Bronchial epithelial cell (primary cell): ENCODE measurements around the gene ATG2A. TPM values are rescaled to one million over a fixed set of nuclear protein-coding genes. Genes with fewer than 3 reads are reported as not detected.

Experiments used
- DNase-seq: peaks from one replicate; pipeline ENCODE4 v3.0.0-alpha.2; 2010; ENCODE audit warnings: low read depth
- FAIRE-seq: peaks from 2 replicates; lab custom pipeline; 2011; peaks lifted over from hg19 to GRCh38; lab: Jason Lieb, UNC
- H3K27me3 ChIP-seq: 2 replicates; pipeline ENCODE4 v1.5.1; 2011; ENCODE audit warnings: low read length; ENCODE audit not compliant: control insufficient read depth, insufficient read depth
- H3K36me3 ChIP-seq: 2 replicates; pipeline ENCODE4 v1.5.1; 2011; ENCODE audit warnings: low read length; ENCODE audit not compliant: control insufficient read depth, insufficient read depth
- H3K4me3 ChIP-seq: 2 replicates; pipeline ENCODE4 v1.5.1; 2011; ENCODE audit warnings: mild to moderate bottlenecking, low read depth, low read length, control low read depth
- total RNA-seq: library from RNA; depleted of rRNA; stranded (reverse); fragments of >200 nt; gene quantifications from 2 replicates; pipeline ENCODE4 v1.2.1, GENCODE V29; 2014
- TF ChIP-seq, protein P1 (sequence below): IDR thresholded peaks from 2 replicates; pipeline ENCODE4 v1.5.1; 2011; ENCODE audit warnings: mild to moderate bottlenecking, moderate library complexity, low read length, control low read depth, inconsistent platforms; ENCODE audit not compliant: insufficient read depth, severe bottlenecking

Gene ATG2A
- total RNA-seq, 1 donor from 2014 or later, result 6.1 TPM

DNA sequence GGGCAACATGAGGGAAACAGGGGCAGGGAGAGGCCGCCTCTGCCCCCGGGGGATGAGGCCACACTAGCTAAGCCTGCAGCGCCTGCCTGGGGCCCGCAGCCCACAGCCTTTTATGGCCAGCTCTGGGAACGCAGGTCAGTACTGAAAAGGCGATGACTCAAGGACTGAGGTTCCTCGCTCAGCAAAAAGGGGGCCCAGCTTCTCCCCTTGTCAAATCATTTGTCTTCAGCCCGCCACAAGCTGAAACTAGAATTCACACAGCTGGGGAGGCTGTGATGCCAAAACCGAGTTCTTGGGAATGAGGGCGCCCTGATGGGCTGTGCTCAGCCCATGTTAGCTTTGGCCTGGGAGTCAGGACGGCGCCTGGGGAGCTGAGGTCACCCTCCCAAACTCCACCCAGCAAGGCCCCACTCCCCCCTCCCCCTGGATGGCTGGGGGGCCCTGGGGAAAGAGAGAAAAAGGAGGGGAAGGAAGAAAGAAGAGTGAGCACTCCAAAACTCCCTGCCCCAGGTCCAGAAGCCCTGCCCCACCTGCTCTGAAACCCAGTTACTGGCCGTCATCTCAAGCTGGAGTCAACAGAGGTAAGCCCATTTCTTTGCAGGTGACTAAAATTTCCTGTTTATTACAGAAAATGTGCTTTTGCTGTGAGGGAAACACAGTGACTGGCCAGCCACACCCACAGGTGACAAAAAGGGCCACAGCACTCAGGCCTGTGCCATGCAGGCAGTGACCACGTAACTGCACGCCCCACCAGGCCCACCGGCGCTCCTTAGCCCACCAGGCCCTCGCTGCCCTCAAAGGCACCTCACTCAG is 52.3 kb downstream of the ATG2A start:
- DNase-seq, result no peak
- Histone ChIP-seq H3K4me3 (no peak overlapping the region), H3K36me3 (peaks cover 3% of the 10 kb centered on the region), H3K27me3 (no peaks in the 10 kb centered on the region)
- TF ChIP-seq, protein P1, sequence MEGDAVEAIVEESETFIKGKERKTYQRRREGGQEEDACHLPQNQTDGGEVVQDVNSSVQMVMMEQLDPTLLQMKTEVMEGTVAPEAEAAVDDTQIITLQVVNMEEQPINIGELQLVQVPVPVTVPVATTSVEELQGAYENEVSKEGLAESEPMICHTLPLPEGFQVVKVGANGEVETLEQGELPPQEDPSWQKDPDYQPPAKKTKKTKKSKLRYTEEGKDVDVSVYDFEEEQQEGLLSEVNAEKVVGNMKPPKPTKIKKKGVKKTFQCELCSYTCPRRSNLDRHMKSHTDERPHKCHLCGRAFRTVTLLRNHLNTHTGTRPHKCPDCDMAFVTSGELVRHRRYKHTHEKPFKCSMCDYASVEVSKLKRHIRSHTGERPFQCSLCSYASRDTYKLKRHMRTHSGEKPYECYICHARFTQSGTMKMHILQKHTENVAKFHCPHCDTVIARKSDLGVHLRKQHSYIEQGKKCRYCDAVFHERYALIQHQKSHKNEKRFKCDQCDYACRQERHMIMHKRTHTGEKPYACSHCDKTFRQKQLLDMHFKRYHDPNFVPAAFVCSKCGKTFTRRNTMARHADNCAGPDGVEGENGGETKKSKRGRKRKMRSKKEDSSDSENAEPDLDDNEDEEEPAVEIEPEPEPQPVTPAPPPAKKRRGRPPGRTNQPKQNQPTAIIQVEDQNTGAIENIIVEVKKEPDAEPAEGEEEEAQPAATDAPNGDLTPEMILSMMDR, result no peak
- no peak for FAIRE-seq

DNA sequence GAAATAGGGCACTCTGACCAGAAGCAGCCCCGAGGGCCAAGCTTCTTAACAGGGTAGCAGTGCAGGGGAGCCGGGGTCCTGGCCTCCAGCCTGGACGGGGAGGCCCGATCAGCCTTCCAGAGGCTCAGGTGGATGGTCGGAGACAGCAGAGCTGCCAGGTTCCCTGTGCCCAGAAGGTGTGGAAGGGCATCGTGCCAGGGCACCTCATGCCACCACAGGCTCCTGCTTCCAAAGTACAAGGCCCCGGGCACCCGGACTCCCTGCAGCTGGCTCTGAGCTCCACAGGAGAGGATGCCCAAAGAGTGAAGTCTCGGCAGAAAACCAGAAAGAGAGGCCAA is 52.9 kb downstream of the ATG2A start:
- TF ChIP-seq, protein P1, result no peak
- Histone ChIP-seq H3K36me3 (peaks cover 3% of the 10 kb centered on the region), H3K4me3 (no peak overlapping the region), H3K27me3 (no peaks in the 10 kb centered on the region)
- no peak for DNase-seq
- no peak for FAIRE-seq

DNA sequence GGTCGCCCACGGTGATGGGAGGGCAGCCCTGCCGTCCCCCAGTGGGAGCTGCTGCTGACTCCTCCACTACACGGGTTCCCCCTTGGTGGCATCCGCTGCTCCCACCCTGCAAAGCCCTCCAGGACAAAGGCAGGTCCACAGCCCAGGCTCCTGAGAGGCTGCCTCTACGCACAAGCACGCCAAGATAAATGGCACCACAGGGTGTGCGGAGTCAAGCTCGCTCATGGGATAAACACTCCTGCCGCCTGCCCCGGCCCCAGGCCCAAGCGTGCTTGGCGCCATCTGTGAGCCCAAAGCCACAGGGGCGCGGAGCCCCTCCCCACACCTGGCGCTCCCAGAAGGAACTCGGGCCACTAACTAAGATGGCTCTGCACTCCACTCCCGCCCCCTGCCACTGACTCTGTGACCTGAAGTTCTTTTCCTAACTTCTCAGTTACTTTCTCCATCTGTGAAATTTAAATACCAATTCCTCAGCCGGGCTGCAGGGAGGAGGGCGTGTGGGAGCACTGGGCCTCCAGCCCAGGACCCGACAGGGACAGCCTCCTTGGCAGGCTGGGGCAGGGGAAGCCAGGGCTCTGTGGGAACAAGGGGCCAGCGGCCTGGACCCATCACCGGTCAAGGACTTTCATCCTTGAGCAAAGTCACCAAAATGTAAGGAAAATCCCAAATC is 53.5 kb downstream of the ATG2A start:
- Histone ChIP-seq H3K27me3 (no peaks in the 10 kb centered on the region), H3K4me3 (no peak overlapping the region), H3K36me3 (peaks cover 3% of the 10 kb centered on the region)
- FAIRE-seq, result no peak
- DNase-seq, result no peak
- TF ChIP-seq, protein P1, result no peak

DNA sequence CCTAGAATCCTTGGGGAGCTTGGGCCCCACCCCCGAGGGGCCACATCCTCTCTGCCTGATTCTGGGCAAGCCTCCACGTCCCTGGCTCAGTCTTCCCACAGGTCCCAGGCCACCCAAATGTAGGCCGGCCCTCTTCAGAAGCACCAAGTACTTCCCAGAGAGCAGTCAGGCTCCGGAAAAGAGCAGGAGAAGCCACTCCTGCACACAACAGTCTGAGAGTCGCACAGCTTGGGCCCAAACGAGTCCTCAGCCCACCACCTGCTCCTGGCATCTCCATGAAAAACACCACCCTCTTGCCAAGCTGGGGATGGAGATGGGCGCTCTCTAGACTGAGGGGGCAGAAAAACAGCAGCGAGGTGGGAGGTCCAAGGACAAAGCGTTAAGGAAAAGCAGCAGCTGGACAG is 54.0 kb downstream of the ATG2A start:
- DNase-seq (no peak), FAIRE-seq (no peak)
- Histone ChIP-seq H3K4me3 (no peak overlapping the region), H3K27me3 (no peaks in the 10 kb centered on the region), H3K36me3 (peaks cover 3% of the 10 kb centered on the region)
- TF ChIP-seq, protein P1, result no peak

DNA sequence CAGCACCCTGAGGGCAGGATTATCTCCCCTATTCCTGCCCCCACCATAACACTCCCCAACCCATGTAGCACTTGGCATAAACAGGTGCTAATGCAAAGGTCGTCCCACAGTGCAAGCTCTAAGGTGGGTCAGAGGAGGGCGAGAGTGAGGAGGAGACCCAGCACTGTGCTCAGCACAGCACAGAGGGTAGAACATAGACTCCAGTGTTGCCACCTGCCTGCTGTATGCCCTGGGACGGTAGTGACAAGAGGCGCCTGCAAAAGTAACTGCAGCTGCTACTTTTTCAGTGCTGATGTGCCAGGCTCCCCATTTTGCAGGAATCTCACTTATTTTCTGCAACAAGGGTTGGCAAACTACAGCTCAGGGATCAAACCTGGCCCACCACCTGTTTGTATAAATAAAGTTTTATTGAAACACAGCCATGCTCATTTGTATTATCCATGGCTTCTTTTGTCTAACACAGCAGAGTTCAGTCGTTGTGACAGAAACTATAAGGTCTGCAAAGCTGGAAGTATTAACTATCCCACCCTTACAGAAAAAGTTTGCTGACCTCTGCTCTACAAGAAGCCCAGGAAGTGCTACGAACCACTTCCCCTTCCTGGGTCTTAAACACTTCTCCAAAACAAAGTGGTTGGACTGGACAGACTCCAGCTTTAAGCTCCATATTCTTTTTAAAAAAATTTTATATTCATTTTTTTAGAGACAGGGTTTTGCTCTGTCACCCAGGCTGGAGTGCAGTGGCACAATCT is 55.6 kb downstream of the ATG2A start:
- Histone ChIP-seq H3K27me3 (no peaks in the 10 kb centered on the region), H3K36me3 (peaks cover 2% of the 10 kb centered on the region), H3K4me3 (no peak overlapping the region)
- TF ChIP-seq, protein P1, result no peak
- DNase-seq (no peak), FAIRE-seq (no peak)
